MM.1S (cell line): ENCODE measurements around the gene NXPH4.

Experiments
- DNase-seq: peaks from one replicate; pipeline ENCODE4 v3.0.0-alpha.2; 2015
- H2AFZ ChIP-seq: fragments of 300-600 bp; sonication (generic); 2 replicates; pipeline ENCODE4 v1.6.0; 2016; ENCODE audit warnings: antibody characterized with exemption, low read length
- H3F3A ChIP-seq: fragments of 300-600 bp; sonication (generic); 2 replicates; pipeline ENCODE4 v1.6.1; 2016; ENCODE audit warnings: mild to moderate bottlenecking, antibody characterized with exemption, low read length, moderate library complexity, mixed read lengths; ENCODE audit not compliant: insufficient read depth
- H3K27ac ChIP-seq: fragments of 300-600 bp; sonication (generic); 2 replicates; pipeline ENCODE4 v1.5.1; 2016; ENCODE audit warnings: mild to moderate bottlenecking, low read length
- H3K27me3 ChIP-seq: fragments of 300-600 bp; sonication (generic); replicated peaks from 2 replicates; pipeline ENCODE4 v1.6.0; 2016; ENCODE audit warnings: low read length; ENCODE audit not compliant: insufficient read depth
- H3K36me3 ChIP-seq: fragments of 300-600 bp; sonication (generic); replicated peaks from 2 replicates; pipeline ENCODE4 v1.6.1; 2016; ENCODE audit warnings: mild to moderate bottlenecking, low read length, mixed read lengths; ENCODE audit not compliant: insufficient read depth
- H3K4me1 ChIP-seq: fragments of 300-600 bp; sonication (generic); 2 replicates; pipeline ENCODE4 v1.6.1; 2016; ENCODE audit warnings: low read length, mixed read lengths
- H3K4me2 ChIP-seq: fragments of 300-600 bp; sonication (generic); 2 replicates; pipeline ENCODE4 v1.6.0; 2016; ENCODE audit warnings: low read depth, low read length
- H3K4me3 ChIP-seq: fragments of 300-600 bp; sonication (generic); 2 replicates; pipeline ENCODE4 v1.5.1; 2016; ENCODE audit warnings: low read length, mixed read lengths
- H3K79me2 ChIP-seq: fragments of 300-600 bp; sonication (generic); 2 replicates; pipeline ENCODE4 v1.6.1; 2016; ENCODE audit warnings: mixed run types, low read length, mixed read lengths
- H3K9ac ChIP-seq: fragments of 300-600 bp; sonication (generic); 2 replicates; pipeline ENCODE4 v1.6.1; 2016; ENCODE audit warnings: low read length, mixed read lengths
- H3K9me2 ChIP-seq: fragments of 300-600 bp; sonication (generic); replicated peaks from 2 replicates; pipeline ENCODE4 v1.6.1; 2016; ENCODE audit warnings: mild to moderate bottlenecking, low read length, mixed read lengths; ENCODE audit not compliant: insufficient read depth
- H3K9me3 ChIP-seq: fragments of 300-600 bp; sonication (generic); replicated peaks from 2 replicates; pipeline ENCODE4 v1.6.1; 2016; ENCODE audit warnings: mild to moderate bottlenecking, low read length, mixed read lengths; ENCODE audit not compliant: insufficient read depth
- H4K20me1 ChIP-seq: fragments of 300-600 bp; sonication (generic); 2 replicates; pipeline ENCODE4 v1.6.1; 2016; ENCODE audit warnings: mild to moderate bottlenecking, low read length, moderate library complexity, mixed read lengths; ENCODE audit not compliant: insufficient read depth
- CTCF ChIP-seq: fragments of 300-600 bp; sonication (generic); IDR thresholded peaks from 2 replicates; pipeline ENCODE4 v1.5.1; 2016; ENCODE audit warnings: antibody characterized with exemption, low read length, mixed read lengths
- EZH2 ChIP-seq: fragments of 300-600 bp; sonication (generic); optimal IDR thresholded peaks from 2 replicates; pipeline ENCODE3; 2017; ENCODE audit warnings: low read depth, mild to moderate bottlenecking, antibody characterized with exemption, low read length, mixed read lengths
- EZH2phosphoT487 ChIP-seq: fragments of 300-600 bp; sonication (generic); IDR thresholded peaks from 2 replicates; pipeline ENCODE4 v1.6.1; 2018; ENCODE audit warnings: antibody characterized with exemption, low read length

Gene NXPH4

GRCh38 chr12:57202321-57202720 lies 14.3 kb upstream of the NXPH4 start:
- Histone ChIP-seq H3K4me1 (no peaks in the 10 kb centered on the region), H3K9ac (no peak overlapping the region), H3K79me2 (no peaks in the 10 kb centered on the region), H3K27ac (no peak overlapping the region), H3K27me3 (peaks cover 88% of the 10 kb centered on the region), H3K4me2 (no peak overlapping the region), H3K4me3 (no peak overlapping the region), H3K9me3 (no peaks in the 10 kb centered on the region), H3K36me3 (no peaks in the 10 kb centered on the region), H3F3A (no peaks in the 10 kb centered on the region), H3K9me2 (no peaks in the 10 kb centered on the region), H2AFZ (no peak overlapping the region), H4K20me1 (no peaks in the 10 kb centered on the region)
- no peak for DNase-seq
- TF ChIP-seq EZH2, result no peak
- TF ChIP-seq CTCF, result no peak
- TF ChIP-seq EZH2phosphoT487, result no peak

- H3K9me3 ChIP-seq, result no peaks in the 10 kb centered on the region
- no peaks in the 10 kb centered on the region for H3K36me3 ChIP-seq
- no peak overlapping the region for H2AFZ ChIP-seq
- H4K20me1 ChIP-seq, result no peaks in the 10 kb centered on the region
- no peak overlapping the region for H3K9ac ChIP-seq
- H3K4me1 ChIP-seq, result no peaks in the 10 kb centered on the region
- TF ChIP-seq EZH2 (no peak), EZH2phosphoT487 (no peak), CTCF (no peak)
- H3F3A ChIP-seq, result no peaks in the 10 kb centered on the region
- no peak for DNase-seq
- H3K4me2 ChIP-seq, result no peak overlapping the region
- H3K27me3 ChIP-seq, result peaks cover 88% of the 10 kb centered on the region
- no peak overlapping the region for H3K4me3 ChIP-seq
- no peaks in the 10 kb centered on the region for H3K79me2 ChIP-seq
- no peaks in the 10 kb centered on the region for H3K9me2 ChIP-seq
- H3K27ac ChIP-seq, result no peak overlapping the region
Observed at GRCh38 chr12:57203201-57203600, 13.4 kb upstream of the NXPH4 start.

DNA sequence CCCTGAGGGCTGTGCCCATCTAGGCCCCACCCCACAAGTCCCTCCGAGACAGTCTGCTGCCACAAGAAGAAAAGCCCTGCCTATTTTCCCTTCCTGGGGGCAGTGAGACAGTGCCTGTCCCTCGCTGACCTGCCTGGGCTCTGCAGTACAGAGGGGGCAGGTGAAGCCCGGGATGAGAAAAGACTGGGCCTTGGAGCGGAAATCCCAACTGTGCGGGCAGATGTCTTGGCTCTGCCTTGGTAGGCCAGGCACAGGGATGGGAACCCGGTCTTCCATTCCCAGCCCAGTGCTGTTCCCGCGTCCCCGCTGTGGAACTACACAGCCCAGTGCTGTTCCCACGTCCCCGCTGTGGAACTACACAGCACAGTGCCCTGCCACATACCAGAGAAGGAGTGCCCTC lies 12.8 kb upstream of the NXPH4 start:
- Histone ChIP-seq H4K20me1 (no peaks in the 10 kb centered on the region), H3K9me3 (no peaks in the 10 kb centered on the region), H3K9me2 (no peaks in the 10 kb centered on the region), H3K4me1 (no peaks in the 10 kb centered on the region), H3K9ac (no peak overlapping the region), H3K4me3 (no peak overlapping the region), H3K79me2 (no peaks in the 10 kb centered on the region), H3K4me2 (no peak overlapping the region), H3K36me3 (no peaks in the 10 kb centered on the region), H3K27me3 (peaks cover 88% of the 10 kb centered on the region), H3F3A (no peaks in the 10 kb centered on the region), H2AFZ (no peak overlapping the region), H3K27ac (no peak overlapping the region)
- TF ChIP-seq EZH2phosphoT487 (no peak), CTCF (no peak), EZH2 (no peak)
- DNase-seq, result no peak

DNA sequence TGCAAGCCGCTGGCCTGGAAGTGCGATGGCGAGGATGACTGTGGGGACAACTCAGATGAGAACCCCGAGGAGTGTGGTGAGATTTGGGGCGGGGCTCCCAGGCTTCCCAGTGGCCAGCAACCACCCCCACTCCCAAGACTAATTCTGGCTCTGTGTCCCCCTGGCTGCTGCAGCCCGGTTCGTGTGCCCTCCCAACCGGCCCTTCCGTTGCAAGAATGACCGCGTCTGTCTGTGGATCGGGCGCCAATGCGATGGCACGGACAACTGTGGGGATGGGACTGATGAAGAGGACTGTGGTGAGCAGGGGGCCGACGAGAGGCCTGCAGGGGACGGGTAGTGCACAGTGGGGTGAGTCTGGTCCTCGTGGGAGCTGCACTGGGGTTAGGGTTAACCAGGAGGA lies 12.1 kb upstream of the NXPH4 start:
- no peak overlapping the region for H3K9ac ChIP-seq
- peaks cover 88% of the 10 kb centered on the region for H3K27me3 ChIP-seq
- H3K4me1 ChIP-seq, result no peaks in the 10 kb centered on the region
- H3K4me2 ChIP-seq, result no peak overlapping the region
- H3K27ac ChIP-seq, result no peak overlapping the region
- H3K79me2 ChIP-seq, result no peaks in the 10 kb centered on the region
- TF ChIP-seq CTCF, result no peak
- TF ChIP-seq EZH2, result no peak
- no peak for TF ChIP-seq EZH2phosphoT487
- no peaks in the 10 kb centered on the region for H3K9me3 ChIP-seq
- H3K9me2 ChIP-seq, result no peaks in the 10 kb centered on the region
- H3F3A ChIP-seq, result no peaks in the 10 kb centered on the region
- H2AFZ ChIP-seq, result no peak overlapping the region
- no peaks in the 10 kb centered on the region for H4K20me1 ChIP-seq
- no peak overlapping the region for H3K4me3 ChIP-seq
- no peak for DNase-seq
- no peaks in the 10 kb centered on the region for H3K36me3 ChIP-seq
